Activated effector memory CD4-positive, alpha-beta T cell treated with Interleukin-2 at 50 U/mL for 16 hours (primary cell): ENCODE results near the gene FMN1.

Source experiments
- DNase-seq: peaks from one replicate; pipeline ENCODE4 v3.0.0-alpha.2; 2020

FMN1 gene

DNA sequence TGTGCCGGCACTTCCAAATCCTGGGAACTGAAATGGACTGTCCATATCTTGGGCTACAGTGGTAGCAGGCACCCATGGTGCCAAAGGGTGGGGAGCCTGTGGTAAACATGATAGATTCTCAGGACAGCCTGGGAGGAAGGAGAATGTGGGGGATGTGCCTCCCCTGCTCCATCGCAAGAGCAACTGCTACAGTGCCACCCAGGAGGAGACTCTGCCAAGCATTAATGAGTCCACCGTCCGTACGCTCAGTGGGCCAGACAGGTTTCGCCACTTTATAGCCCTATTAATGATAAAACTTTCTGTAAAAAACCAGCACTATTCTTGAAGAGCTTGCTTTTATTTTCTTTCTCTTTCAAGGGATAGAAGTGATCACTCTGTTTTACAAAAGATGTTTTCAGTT is 75.2 kb downstream of the FMN1 start:
- DNase-seq: no peak

- DNase-seq: no peak
Observed at GRCh38 chr15:33116198-33116597, 78.3 kb downstream of the FMN1 start.

DNA sequence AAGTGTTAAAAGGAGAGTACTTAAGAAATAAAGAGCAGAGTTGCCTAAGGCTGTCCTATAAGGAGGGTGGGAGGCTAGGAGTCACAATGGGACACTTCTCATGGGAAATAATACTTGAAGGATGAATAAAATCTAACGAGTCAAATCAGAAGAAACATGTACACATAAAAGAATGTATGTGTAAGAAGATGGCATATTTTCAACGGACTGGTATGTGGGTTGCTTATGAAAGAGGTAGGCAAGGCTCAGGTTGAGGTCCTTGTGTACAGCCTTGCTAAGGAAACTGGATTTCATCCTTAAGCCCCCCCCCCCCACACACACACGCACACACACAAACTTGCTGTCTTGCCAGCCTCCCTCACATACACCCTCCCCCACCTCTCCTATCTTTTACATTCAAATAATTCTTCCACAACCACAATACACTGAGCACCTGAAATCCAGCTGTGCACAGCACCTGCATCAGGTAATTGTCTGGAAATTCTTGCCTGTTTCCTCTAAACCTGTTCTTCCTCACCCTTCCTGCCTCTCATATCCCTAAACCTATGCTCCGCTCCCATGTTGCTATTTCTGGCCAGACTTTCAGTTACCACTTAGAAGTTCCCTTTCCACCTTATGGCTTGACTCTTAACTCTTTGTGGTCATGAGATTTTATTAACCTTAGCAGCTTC is 79.2 kb downstream of the FMN1 start:
- DNase-seq: no peak

DNA sequence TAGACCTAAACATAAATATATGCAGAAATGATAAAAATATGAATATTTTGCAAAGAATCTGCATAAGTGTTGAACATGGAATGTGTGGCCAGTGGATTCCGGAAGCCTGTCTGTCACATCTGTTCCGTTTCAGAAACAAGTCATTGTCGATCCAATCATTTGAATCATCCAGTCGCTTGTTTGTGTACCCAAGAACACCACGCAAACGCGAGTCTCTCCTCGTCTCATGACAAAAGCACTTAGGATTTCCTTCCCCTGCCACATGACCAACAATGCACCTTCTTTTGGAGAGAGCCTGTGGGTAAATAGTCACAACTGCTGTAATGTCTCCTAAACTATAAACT is 80.2 kb downstream of the FMN1 start:
- DNase-seq: no peak

DNA sequence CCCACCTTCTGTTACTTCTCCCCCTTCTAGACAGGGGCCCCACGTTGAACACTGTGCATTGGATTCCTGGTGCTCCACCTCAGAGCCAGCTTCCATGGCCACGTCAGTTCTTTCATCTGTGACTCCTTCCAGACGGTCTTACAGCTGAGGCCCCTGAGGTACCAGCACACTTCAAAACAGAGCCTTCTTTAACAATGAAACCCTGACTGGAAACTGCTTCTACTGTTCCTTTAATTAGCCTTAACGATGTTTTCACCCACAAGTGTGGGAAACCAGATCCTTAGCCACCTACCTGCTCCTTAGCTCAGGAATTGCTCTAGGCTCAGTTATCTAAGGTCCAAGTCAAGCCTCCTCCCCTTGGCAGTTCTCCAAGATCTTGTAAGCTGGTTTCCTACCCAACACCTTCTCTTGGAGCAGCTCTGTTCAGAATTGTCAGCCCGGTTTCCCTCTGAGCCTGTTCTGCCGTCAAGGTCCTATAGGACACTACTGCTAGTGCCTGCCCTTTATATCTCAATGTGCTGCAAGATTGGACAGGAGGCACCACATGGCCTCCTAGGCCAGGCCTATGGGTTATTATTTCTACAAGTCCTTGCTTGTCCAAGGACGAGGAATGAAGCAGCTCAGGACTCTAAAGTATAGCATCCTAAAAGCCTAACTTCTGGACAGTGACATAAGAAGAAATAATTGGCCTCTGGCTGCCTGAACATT is 80.7 kb downstream of the FMN1 start:
- no peak for DNase-seq

DNA sequence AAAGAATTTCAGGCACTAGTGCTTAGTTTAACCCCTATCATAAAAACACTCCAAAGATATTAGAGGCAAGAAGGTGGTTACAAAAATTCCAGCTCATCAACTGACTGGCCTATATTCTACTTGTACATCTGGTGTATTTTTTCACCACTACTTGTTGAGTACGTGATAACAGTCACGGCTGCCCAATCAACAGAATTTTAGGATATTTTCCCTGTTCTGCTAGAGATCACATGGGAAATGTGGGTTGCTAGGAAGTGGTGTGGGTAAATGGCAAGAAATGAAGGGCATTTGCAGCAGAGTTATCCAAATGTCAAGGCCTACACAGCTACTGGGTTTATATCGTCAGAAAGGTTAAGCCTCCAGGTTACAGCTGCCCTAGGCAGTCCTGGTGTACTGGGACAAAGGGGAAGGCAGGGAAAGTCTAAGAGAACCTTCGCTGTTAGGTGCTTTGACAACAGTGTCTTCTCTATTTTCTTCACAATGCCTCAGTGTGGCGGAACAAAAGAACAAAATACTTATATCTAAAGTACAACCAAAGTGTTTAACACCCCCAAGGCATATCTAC is 81.9 kb downstream of the FMN1 start:
- no peak for DNase-seq

- no peak for DNase-seq
Observed at GRCh38 chr15:33111041-33111451, 83.5 kb downstream of the FMN1 start.

GRCh38 chr15:33109345-33109744 is 85.2 kb downstream of the FMN1 start:
- DNase-seq: no peak

DNA sequence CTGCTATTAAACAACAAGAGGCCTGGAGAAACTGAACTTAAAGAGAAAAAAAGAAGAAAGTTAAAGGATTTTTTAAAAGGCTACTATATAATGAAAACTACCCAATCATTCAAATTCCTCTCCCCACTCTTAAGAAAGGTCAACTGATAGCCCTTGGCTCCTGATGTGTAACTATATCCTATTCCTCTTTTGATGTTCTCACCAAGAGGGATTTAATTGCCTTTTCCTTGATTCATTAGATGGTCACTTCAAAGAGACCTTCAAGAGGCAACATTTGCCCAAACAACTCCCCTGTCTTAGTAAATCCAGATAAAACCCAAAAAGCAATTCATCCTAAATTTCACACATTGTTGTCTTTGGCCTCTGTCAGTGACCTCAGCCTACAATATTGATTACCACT is 86.0 kb downstream of the FMN1 start:
- DNase-seq: no peak

- DNase-seq: no peak
Observed at GRCh38 chr15:33107950-33108349, 86.6 kb downstream of the FMN1 start.

- DNase-seq: no peak
Observed at GRCh38 chr15:33104212-33104611, 90.3 kb downstream of the FMN1 start.

GRCh38 chr15:33101036-33101435 is 93.5 kb downstream of the FMN1 start:
- DNase-seq: no peak

DNA sequence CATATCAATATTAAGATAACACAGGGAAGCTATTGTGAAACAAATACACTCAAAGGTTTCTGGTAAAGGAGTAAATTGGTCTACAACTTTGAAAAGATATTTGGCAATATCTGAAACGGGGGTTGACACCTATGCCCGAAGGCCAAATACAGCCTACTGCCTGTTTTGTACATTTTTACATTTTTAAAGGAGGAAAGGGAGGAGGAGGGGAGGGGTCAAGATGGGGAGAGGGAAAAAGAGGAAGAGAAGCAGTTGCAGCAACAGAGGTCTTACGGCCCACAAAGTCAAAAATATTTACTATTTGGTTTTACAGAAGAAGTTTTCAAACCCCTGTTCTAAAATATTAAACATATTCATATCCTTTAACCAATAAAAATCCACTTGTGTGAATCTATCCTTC is 94.2 kb downstream of the FMN1 start:
- DNase-seq: no peak

- DNase-seq: no peak
Observed at GRCh38 chr15:33099739-33100138, 94.8 kb downstream of the FMN1 start.

- no peak for DNase-seq
Observed at GRCh38 chr15:33099213-33099612, 95.3 kb downstream of the FMN1 start.

- no peak for DNase-seq
Observed at GRCh38 chr15:33098094-33099058, 96.1 kb downstream of the FMN1 start.

GRCh38 chr15:33096134-33096533 is 98.4 kb downstream of the FMN1 start:
- DNase-seq: no peak

DNA sequence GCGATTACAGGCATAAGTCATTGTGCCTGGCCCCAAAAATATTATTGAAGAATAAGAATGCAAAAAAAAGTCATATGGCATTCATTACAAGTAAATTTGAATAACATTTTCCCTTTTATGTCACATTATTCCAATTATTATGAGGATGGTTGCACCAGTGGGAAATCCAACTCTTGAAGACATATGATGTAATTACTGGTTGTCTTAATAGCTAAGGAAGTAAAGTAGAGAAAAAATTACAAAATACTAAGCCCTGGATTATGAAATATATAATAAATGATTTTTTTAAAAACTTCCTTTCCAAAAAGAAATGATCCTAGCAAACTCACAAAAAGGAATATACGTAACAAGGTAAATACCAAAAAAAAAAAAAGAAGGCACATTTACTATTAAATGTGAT is 98.9 kb downstream of the FMN1 start:
- DNase-seq: no peak

DNA sequence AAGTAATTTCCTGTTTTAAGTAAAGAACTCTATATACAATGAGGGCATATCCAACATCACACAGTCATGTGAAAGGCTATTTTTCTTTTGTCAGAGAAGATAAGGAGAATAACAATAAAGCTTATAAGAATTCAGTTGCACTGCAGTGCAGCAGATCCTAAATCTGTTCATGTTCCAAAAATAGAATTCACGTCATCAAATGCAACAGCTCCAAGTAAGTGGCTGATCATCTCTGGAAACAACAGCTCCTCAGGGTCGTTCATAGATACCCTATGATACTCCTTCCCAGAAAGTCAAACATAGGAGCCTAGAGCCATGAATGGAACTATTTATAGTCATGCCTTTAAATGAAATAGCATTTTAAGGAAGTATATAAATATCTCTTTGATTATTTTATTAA is 100.2 kb downstream of the FMN1 start:
- DNase-seq: no peak

- no peak for DNase-seq
Observed at GRCh38 chr15:33093222-33093621, 101.3 kb downstream of the FMN1 start.

GRCh38 chr15:33091983-33092693 is 102.4 kb downstream of the FMN1 start:
- no peak for DNase-seq

GRCh38 chr15:33089878-33090757 is 104.4 kb downstream of the FMN1 start:
- no peak for DNase-seq
